Measurements from ENCODE around the gene MAD1L1. TPM values are rescaled to one million over a fixed set of nuclear protein-coding genes. Genes with fewer than 3 reads are reported as not detected.

The MAD1L1 gene
- total RNA-seq, 2 donors from 2014 or later = 51.2 to 63.8 TPM

- DNase-seq = peak; percentile 78 to 80
- peak; percentile 90 to 93 for ATAC-seq (replicated peaks in 1 of 2)
- peaks cover 30% of the 10 kb centered on the region for H3K4me1 Mint-ChIP-seq (ENCODE audit: low read depth)
- peak overlapping the region in 1 of 2 donors; percentile 32 for H3K4me3 Mint-ChIP-seq
- H3K27me3 Mint-ChIP-seq (ENCODE audit: low read depth) = no peaks in the 10 kb centered on the region
- peaks cover 36 to 62% of the 10 kb centered on the region in 2 donors for H3K36me3 Mint-ChIP-seq (ENCODE audit: insufficient read depth in 2 of 2)
- H3K9me3 Mint-ChIP-seq = peaks cover 22 to 31% of the 10 kb centered on the region in 2 donors
- H3K27ac Mint-ChIP-seq = peak overlapping the region; percentile 98
Measured at GRCh38 chr7:1961701-1962276, 271.0 kb downstream of the MAD1L1 start.

DNA sequence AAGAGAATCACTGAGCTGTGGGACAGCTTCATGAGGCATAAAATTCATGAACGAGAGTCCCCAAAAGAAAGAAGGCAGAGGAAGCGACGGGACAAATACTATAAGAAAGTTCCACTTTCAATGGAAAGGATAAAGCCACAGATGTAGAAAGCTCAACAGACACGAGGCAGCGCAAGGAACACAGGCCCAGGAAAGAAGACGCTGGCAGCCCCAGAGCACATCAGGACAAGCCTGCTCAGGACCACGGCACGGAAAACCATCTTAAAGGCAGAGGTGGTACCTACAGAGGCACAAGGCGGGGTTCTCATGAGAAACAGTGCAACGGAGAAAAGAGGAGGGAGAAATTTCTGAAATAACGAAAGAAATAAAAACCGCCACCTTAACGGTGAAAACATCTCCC lies 273.4 kb downstream of the MAD1L1 start:
- Mint-ChIP-seq H3K4me3 (no peak overlapping the region), H3K27me3 (ENCODE audit: low read depth) (no peaks in the 10 kb centered on the region)

GRCh38 chr7:1957471-1958225 lies 275.1 kb downstream of the MAD1L1 start:
- peaks cover 22 to 31% of the 10 kb centered on the region in 2 donors for H3K9me3 Mint-ChIP-seq
- H3K36me3 Mint-ChIP-seq (ENCODE audit: insufficient read depth in 2 of 2) = peaks cover 34 to 47% of the 10 kb centered on the region in 2 donors
- ATAC-seq (replicated peaks in 1 of 2) = no peak
- no peak for DNase-seq
- peaks cover 18% of the 10 kb centered on the region for H3K4me1 Mint-ChIP-seq (ENCODE audit: low read depth)
- no peaks in the 10 kb centered on the region for H3K27me3 Mint-ChIP-seq (ENCODE audit: low read depth)
- H3K4me3 Mint-ChIP-seq = no peak overlapping the region
- no peak overlapping the region for H3K27ac Mint-ChIP-seq

More for the DNA sequence above, 273.4 kb downstream of the MAD1L1 start:
- no peak for DNase-seq
- H3K9me3 Mint-ChIP-seq = peaks cover 22 to 31% of the 10 kb centered on the region in 2 donors
- peaks cover 36 to 56% of the 10 kb centered on the region in 2 donors for H3K36me3 Mint-ChIP-seq (ENCODE audit: insufficient read depth in 2 of 2)
- peaks cover 19% of the 10 kb centered on the region for H3K4me1 Mint-ChIP-seq (ENCODE audit: low read depth)
- no peak for ATAC-seq (replicated peaks in 1 of 2)
- H3K27ac Mint-ChIP-seq = peak overlapping the region; percentile 62

DNA sequence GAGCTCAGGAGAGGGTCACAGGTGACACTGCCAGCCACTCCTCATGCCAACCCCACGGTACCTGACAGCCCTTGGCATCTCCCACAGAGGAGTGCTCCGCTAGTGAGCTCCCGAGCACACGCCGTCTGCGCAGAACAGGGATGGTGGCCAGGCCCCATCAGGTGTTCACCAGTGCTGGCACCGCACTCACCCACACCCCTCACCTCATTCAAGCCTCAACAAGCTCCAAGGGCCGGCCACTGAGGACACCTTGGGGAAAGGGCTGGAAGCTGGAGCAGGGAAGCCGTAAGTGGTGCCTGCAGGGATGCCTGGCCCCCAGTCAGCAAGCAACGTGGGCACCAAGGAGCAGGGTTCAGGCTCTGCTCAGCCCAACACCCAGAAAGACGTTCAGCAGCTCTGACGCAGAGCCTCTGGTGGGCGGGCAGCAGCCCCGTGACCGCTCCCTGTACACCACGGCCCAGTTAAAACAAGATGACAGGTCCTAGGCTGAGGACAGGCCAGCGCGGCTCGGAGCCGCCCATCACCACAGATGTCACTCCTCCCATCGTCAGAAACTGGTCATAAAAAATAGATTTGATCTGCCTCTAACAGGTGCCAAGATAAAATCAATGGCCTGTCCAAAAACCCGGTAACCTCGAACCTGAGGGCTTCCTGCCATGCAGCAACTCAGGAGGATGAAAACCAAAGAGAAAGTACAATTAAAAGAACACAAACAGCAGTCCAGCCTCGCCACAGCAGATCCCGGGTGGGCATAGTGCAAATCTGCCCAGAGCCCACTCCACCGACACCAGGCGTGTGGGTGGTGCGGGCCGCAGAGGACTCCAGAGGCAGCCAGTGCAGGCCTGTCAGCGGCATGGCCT lies 275.9 kb downstream of the MAD1L1 start:
- DNase-seq (no peak), ATAC-seq (replicated peaks in 1 of 2) (no peak)
- Mint-ChIP-seq H3K4me1 (ENCODE audit: low read depth) (peaks cover 14% of the 10 kb centered on the region), H3K4me3 (no peak overlapping the region), H3K27me3 (ENCODE audit: low read depth) (no peaks in the 10 kb centered on the region), H3K27ac (no peak overlapping the region), H3K36me3 (ENCODE audit: insufficient read depth in 2 of 2) (peaks cover 29 to 40% of the 10 kb centered on the region in 2 donors), H3K9me3 (peaks cover 17 to 26% of the 10 kb centered on the region in 2 donors)

DNA sequence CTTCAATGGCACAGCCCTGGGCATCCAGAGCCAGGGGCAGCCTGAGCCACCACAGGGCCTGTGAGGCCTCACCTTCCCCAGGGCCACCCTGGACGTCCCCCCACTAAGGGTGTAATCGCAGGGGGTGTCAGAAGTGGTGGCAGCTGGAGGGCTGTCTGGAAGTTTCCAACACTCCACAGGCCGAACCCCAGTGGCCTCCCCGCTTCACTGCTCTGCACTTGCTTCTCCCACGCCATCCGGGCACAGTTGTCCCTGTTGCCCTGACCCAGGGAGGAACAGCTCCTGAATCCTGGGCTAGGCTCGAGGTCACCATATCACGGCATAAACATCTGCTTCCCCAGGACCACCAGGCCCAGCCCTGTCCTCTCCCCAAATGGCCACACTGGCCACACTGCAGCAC lies 276.6 kb downstream of the MAD1L1 start:
- no peak for ATAC-seq (replicated peaks in 1 of 2)
- no peak overlapping the region for H3K4me3 Mint-ChIP-seq
- no peak for DNase-seq
- no peaks in the 10 kb centered on the region for H3K27me3 Mint-ChIP-seq (ENCODE audit: low read depth)
- peaks cover 26 to 35% of the 10 kb centered on the region in 2 donors for H3K36me3 Mint-ChIP-seq (ENCODE audit: insufficient read depth in 2 of 2)
- H3K4me1 Mint-ChIP-seq (ENCODE audit: low read depth) = peaks cover 17% of the 10 kb centered on the region
- no peak overlapping the region for H3K27ac Mint-ChIP-seq
- peaks cover 15 to 21% of the 10 kb centered on the region in 2 donors for H3K9me3 Mint-ChIP-seq

DNA sequence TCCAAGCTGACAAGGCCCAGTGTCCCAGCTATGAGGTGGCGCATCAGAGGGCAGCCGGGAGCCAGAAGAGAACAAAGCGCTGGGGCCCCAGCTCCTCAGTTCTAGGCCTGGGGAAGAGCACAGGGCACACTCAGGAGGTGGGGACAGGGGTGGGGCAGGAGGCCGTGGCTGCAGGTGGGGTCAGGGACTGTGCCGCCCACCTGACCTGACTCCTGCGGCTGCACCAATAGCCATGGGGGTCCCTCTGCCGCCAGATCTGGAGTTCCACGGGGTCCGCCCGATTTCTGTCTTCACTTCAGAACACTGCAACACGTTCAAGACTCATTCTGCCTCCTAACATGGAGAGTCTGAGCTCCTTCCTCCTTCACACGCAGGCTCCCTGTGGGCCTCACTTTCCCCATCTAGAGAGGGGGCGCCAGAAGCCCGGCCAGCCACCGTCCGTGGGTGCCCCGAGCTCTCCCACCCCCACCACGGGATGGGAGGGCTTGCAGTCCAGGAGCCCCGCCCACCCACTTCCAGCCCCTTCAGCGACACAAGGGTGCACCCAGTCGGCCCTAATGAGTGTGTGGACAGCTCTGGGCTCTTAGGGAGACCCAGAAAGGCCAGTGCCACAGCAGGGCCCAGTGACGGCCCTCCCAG lies 278.3 kb downstream of the MAD1L1 start:
- H3K4me3 Mint-ChIP-seq = no peak overlapping the region
- DNase-seq = no peak
- H3K27me3 Mint-ChIP-seq (ENCODE audit: low read depth) = no peaks in the 10 kb centered on the region
- peaks cover 9 to 11% of the 10 kb centered on the region in 2 donors for H3K9me3 Mint-ChIP-seq
- peaks cover 14% of the 10 kb centered on the region for H3K4me1 Mint-ChIP-seq (ENCODE audit: low read depth)
- no peak overlapping the region for H3K27ac Mint-ChIP-seq
- no peak for ATAC-seq (replicated peaks in 1 of 2)
- H3K36me3 Mint-ChIP-seq (ENCODE audit: insufficient read depth in 2 of 2) = peaks cover 14 to 20% of the 10 kb centered on the region in 2 donors

- DNase-seq (no peak), ATAC-seq (replicated peaks in 1 of 2) (no peak)
- H3K27me3 Mint-ChIP-seq (ENCODE audit: low read depth) = no peaks in the 10 kb centered on the region
- H3K4me3 Mint-ChIP-seq = no peak overlapping the region
- peaks cover 10% of the 10 kb centered on the region for H3K4me1 Mint-ChIP-seq (ENCODE audit: low read depth)
- H3K27ac Mint-ChIP-seq = no peak overlapping the region
- peaks cover 7 to 10% of the 10 kb centered on the region in 2 donors for H3K36me3 Mint-ChIP-seq (ENCODE audit: insufficient read depth in 2 of 2)
- peaks cover 3% of the 10 kb centered on the region in 2 donors for H3K9me3 Mint-ChIP-seq
Measured at GRCh38 chr7:1953199-1954190, 279.2 kb downstream of the MAD1L1 start.

- ATAC-seq (replicated peaks in 1 of 2) (no peak), DNase-seq (no peak)
- Mint-ChIP-seq H3K27ac (no peak overlapping the region), H3K4me3 (no peak overlapping the region), H3K4me1 (ENCODE audit: low read depth) (peaks cover 10% of the 10 kb centered on the region), H3K9me3 (no peaks in the 10 kb centered on the region), H3K27me3 (ENCODE audit: low read depth) (no peaks in the 10 kb centered on the region), H3K36me3 (ENCODE audit: insufficient read depth in 2 of 2) (peaks cover 5% of the 10 kb centered on the region in 2 donors)
Measured at GRCh38 chr7:1952781-1953180, 280.0 kb downstream of the MAD1L1 start.

GRCh38 chr7:1952169-1952760 lies 280.5 kb downstream of the MAD1L1 start:
- H3K4me1 Mint-ChIP-seq (ENCODE audit: low read depth) = peaks cover 10% of the 10 kb centered on the region
- peaks cover 2% of the 10 kb centered on the region in 2 donors for H3K36me3 Mint-ChIP-seq (ENCODE audit: insufficient read depth in 2 of 2)
- DNase-seq (no peak), ATAC-seq (replicated peaks in 1 of 2) (no peak)
- no peak overlapping the region for H3K4me3 Mint-ChIP-seq
- H3K27ac Mint-ChIP-seq = no peak overlapping the region
- no peaks in the 10 kb centered on the region for H3K9me3 Mint-ChIP-seq
- no peaks in the 10 kb centered on the region for H3K27me3 Mint-ChIP-seq (ENCODE audit: low read depth)

- H3K4me3 Mint-ChIP-seq = no peak overlapping the region
- ATAC-seq (replicated peaks in 1 of 2) = peak in 1 of 2 donors; percentile 8
- H3K4me1 Mint-ChIP-seq (ENCODE audit: low read depth) = peaks cover 10% of the 10 kb centered on the region
- no peaks in the 10 kb centered on the region for H3K36me3 Mint-ChIP-seq (ENCODE audit: insufficient read depth in 2 of 2)
- H3K27me3 Mint-ChIP-seq (ENCODE audit: low read depth) = no peaks in the 10 kb centered on the region
- no peaks in the 10 kb centered on the region for H3K9me3 Mint-ChIP-seq
- DNase-seq = no peak
- H3K27ac Mint-ChIP-seq = no peak overlapping the region
Measured at GRCh38 chr7:1951600-1951999, 281.1 kb downstream of the MAD1L1 start.

- Mint-ChIP-seq H3K4me3 (no peak overlapping the region), H3K36me3 (ENCODE audit: insufficient read depth in 2 of 2) (no peaks in the 10 kb centered on the region), H3K9me3 (no peaks in the 10 kb centered on the region), H3K27ac (no peak overlapping the region), H3K27me3 (ENCODE audit: low read depth) (no peaks in the 10 kb centered on the region), H3K4me1 (ENCODE audit: low read depth) (peaks cover 10% of the 10 kb centered on the region)
- ATAC-seq (replicated peaks in 1 of 2) = peak; percentile 30 to 53
- DNase-seq = no peak
Measured at GRCh38 chr7:1951159-1951536, 281.6 kb downstream of the MAD1L1 start.

All from activated T-cell treated with anti-CD3 and anti-CD28 coated beads, Interleukin-2, amount 50 U/mL, for 72 hours (primary cell).